HAP-1 (cell line): ENCODE results near the gene ASS1.

Experiments used
- DNase-seq, 2 experiments: peaks; one replicate each; pipeline ENCODE4 v3.0.0-alpha.2; 2016 to 2020; ENCODE audit warnings: low spot score in 2 of 2
- H3K27me3 ChIP-seq: fragments of 250-450 bp; sonication (Bioruptor Pico); 2 replicates; pipeline ENCODE4 v1.5.1; 2020; ENCODE audit warnings: low read depth, mild to moderate bottlenecking, moderate library complexity
- H3K36me3 ChIP-seq: fragments of 250-450 bp; sonication (Bioruptor Pico); replicated peaks from 2 replicates; pipeline ENCODE4 v1.5.1; 2020; ENCODE audit warnings: mild to moderate bottlenecking
- H3K4me1 ChIP-seq: fragments of 250-450 bp; sonication (Bioruptor Pico); 2 replicates; pipeline ENCODE4 v1.5.1; 2020; ENCODE audit warnings: mild to moderate bottlenecking
- H3K4me3 ChIP-seq: fragments of 250-450 bp; sonication (Bioruptor Pico); 2 replicates; pipeline ENCODE4 v1.5.1; 2020; ENCODE audit warnings: mild to moderate bottlenecking, moderate library complexity
- H3K9me3 ChIP-seq: fragments of 250-450 bp; sonication (Bioruptor Pico); 2 replicates; pipeline ENCODE4 v1.5.1; 2020; ENCODE audit warnings: mild to moderate bottlenecking, moderate library complexity
- in situ Hi-C: fragments of 300-500 bp; cut with MboI; formaldehyde crosslinking; loops from 3 replicates; pipeline ENCODE4 v1.14.3; 2020; ENCODE audit warnings: low sequenced_read_pairs, inconsistent platforms, mixed read lengths

ASS1 gene

DNA sequence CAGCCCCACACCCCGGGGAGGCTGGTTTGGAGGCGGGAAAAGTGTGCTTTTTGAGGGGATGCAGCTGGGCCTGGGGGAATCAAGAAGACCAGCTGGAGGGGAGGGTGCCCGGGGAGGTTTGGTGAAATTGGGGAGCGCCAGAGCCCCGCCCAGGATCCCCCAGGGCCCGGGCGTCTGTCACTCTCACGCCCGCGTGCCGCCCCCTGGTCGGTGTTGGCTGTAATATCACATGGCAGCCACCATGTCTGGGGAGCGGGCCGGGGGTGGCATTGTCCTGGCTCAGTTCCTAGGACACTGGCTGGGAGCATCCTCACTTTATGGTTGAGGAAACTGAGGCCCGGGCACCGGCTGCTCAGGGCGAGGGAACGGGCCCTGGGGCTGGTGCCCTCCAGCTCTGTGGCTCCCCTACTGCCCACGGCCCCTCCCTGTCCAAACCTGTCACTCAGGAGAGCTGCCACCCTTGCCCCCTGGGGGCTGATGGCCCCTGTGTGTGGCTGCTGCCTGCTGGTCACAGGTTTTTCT is 27.5 kb downstream of the ASS1 start:
- no peak overlapping the region for H3K4me3 ChIP-seq
- no peak for DNase-seq
- in situ Hi-C loops, result no loop called here
- H3K36me3 ChIP-seq, result no peaks in the 10 kb centered on the region
- no peaks in the 10 kb centered on the region for H3K4me1 ChIP-seq
- H3K27me3 ChIP-seq, result no peaks in the 10 kb centered on the region
- H3K9me3 ChIP-seq, result no peaks in the 10 kb centered on the region

DNA sequence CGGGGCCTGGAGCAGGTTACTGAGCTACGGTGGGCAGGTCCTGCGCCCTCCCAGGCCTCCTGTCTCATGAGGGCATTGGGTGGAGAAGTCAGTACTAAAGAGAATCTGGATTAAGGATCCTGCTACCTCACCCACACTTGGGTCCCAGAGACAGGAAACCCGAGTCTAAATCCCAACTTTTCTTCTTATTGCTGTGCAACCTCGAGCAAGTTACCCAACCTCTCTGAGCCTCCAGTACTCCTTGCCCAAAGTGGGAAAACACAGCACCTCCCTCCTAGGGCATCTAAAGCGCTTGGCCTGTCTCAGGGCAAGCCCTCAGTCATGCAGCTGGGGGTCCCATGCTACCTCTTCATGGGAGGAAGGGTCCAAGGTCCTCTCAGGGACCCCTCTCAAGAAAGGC is 28.2 kb downstream of the ASS1 start:
- Histone ChIP-seq H3K27me3 (no peaks in the 10 kb centered on the region), H3K36me3 (no peaks in the 10 kb centered on the region), H3K4me1 (no peaks in the 10 kb centered on the region), H3K9me3 (no peaks in the 10 kb centered on the region), H3K4me3 (no peak overlapping the region)
- in situ Hi-C loops, result no loop called here
- no peak for DNase-seq

DNA sequence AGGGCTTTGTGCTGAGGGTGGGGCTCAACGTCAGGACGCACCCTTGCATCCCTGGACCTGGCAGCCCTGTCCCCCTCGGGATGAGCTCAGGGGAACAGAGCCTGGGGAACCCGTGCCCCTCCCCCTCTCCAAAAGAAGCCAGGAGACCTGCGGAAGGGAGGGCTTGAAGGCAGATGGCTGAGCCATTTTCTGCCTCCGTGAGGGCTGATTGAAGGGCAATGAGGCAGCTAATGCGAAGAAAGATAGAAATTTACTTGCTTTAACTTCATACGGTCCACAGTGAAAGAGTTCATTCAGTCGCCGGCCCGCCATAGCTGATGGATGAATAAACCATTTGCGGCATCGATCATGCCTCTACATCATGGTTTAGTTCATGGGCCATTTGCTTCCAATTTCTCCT is 28.8 kb downstream of the ASS1 start:
- Histone ChIP-seq H3K4me3 (no peak overlapping the region), H3K27me3 (no peaks in the 10 kb centered on the region), H3K4me1 (no peaks in the 10 kb centered on the region), H3K36me3 (no peaks in the 10 kb centered on the region), H3K9me3 (no peaks in the 10 kb centered on the region)
- in situ Hi-C loops, result no loop called here
- no peak for DNase-seq

DNA sequence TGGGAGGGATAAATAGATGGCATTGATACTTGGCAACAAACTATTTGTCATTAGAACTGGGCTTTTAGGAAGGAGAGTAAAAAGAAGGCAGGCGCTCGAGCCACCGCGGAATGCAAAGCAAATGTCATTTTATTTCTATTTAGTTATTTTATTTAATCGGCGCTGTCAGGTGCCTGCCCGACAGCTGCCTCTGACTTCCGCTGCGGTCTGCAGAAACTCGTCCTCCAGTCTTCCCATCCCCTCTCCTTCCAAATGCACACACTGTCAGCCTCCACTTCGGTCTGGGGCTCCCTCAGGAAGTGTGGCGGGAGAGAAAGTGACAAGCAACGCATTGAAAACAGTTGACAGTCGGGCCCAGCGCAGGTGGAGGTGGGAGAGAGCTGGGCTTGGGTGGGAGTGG is 29.3 kb downstream of the ASS1 start:
- Histone ChIP-seq H3K4me3 (no peak overlapping the region), H3K9me3 (no peaks in the 10 kb centered on the region), H3K4me1 (no peaks in the 10 kb centered on the region), H3K36me3 (no peaks in the 10 kb centered on the region), H3K27me3 (no peaks in the 10 kb centered on the region)
- in situ Hi-C loops, result no loop called here
- no peak for DNase-seq

DNA sequence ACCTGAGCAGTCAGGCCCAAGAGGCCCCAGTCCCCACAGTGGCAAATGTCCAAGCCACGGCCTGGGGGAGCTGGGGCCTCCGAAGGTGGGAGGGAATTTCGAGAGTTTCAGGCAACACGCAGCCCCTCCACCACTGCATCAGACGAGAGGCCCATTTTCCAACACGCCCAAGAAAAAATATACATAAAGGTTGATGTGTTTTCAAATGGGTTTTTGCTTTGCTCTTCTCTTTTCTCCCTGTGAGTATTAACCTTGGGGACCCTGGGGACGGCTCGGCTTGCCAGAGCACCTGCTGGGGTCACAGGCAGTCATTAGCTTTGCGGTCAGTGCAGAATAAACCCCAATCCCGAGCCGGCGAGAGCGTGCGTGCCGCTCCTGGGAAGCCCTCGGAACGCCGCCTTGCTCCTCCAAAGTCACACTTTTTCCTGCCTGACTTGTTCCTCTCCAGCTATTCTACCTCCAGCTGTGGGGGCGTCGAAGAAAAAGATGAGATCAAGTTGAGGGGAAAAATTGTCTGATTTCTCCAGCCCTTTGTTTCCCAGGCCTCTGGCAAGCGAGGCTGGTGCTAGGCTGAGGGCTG is 31.5 kb downstream of the ASS1 start:
- Histone ChIP-seq H3K4me1 (no peaks in the 10 kb centered on the region), H3K9me3 (no peaks in the 10 kb centered on the region), H3K4me3 (no peak overlapping the region), H3K36me3 (peaks cover 3% of the 10 kb centered on the region; the same call in 1 of the 2 replicates), H3K27me3 (no peaks in the 10 kb centered on the region)
- DNase-seq, result no peak
- in situ Hi-C loops, result no loop called here

DNA sequence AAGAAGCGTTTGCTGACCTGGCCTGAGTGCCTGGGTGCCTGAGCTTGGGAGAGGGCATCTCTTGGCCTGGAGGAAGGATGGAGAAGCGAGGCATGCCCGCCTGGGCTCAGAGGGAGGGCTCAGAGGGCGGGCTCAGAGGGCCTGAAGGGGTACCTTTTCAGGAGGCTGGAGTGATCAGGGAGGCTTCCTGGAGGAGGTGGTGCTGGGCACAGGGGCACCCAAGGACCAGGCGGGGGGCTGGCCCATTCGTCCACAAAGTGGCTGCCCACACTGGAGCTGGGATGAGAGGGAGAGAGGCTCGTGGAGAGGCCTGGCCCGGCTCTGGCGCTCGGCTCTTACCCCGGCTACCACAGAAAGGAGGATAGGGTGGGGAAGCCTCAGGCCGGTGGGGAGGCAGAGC is 32.8 kb downstream of the ASS1 start:
- in situ Hi-C loops, result no loop called here
- H3K36me3 ChIP-seq, result peaks cover 3% of the 10 kb centered on the region; the same call in 1 of the 2 replicates

DNA sequence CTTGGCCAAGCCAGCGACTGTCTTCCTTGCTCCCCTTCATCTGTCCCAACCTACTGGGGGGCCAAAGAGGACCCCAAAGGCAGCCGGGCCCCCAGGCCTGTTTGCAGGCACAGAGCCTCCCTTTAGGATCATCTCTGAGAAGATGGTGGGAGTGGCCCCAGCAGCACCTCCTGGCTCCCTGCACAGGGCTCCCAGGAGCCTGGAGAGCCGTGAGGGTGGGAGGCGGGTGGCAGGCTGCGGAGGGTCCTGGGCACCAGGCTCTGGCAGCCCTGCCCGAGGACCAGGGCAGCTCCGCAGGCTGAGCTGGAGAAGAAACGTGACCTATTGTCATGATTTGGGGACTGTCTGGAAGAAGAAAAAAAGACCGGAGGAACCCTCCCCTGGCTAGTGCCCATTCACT is 33.4 kb downstream of the ASS1 start:
- peaks cover 3% of the 10 kb centered on the region; the same call in 1 of the 2 replicates for H3K36me3 ChIP-seq
- no peaks in the 10 kb centered on the region for H3K27me3 ChIP-seq
- no peaks in the 10 kb centered on the region for H3K9me3 ChIP-seq
- no peaks in the 10 kb centered on the region for H3K4me1 ChIP-seq
- no peak overlapping the region for H3K4me3 ChIP-seq
- DNase-seq, result no peak
- in situ Hi-C loops, result no loop called here

More for the DNA sequence above, 32.8 kb downstream of the ASS1 start:
- H3K9me3 ChIP-seq, result no peaks in the 10 kb centered on the region
- no peaks in the 10 kb centered on the region for H3K27me3 ChIP-seq
- no peak overlapping the region for H3K4me3 ChIP-seq
- H3K4me1 ChIP-seq, result no peaks in the 10 kb centered on the region
- DNase-seq, result no peak

DNA sequence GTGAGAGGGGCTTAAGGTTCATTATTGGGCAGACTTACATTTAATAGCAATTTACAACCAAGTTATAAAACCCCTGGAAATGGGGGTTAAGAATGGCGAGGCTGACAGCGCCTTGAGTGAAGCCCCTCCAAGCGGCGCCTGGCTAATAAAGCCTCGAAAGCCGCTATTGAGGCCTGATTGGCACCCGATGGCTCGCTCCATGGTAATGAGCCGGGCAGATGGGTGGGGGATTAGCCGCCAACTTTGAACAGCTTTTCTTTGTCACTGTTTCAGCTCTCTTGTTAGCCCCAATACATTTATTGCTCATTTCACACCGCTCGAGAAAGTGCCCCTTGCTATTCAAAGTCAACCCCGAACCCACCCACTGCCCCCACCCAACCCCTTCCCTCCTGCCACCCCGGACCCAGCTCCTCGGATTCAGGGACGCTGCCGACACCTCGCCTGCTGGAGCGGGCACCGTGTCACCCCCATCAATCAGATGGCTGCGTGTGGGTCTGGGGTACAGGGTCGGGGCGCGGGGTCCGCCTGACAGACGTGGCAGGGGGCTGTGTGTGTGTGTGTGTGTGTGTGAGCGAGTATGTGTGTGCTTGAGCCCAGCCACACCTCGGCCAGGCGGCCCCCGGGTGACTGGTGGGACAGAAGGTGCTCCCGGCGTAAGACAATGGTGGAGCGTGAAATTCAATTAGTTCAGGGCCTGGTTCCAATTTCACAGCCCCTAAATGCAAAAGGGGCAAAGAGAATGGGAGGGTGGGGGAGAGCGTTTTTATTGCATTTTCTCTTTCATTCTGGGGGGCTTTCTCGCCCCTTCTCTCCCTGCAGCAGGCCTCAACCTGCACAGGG is 34.2 kb downstream of the ASS1 start:
- Histone ChIP-seq H3K9me3 (no peaks in the 10 kb centered on the region), H3K27me3 (no peaks in the 10 kb centered on the region), H3K4me3 (no peak overlapping the region), H3K4me1 (no peaks in the 10 kb centered on the region), H3K36me3 (peaks cover 3% of the 10 kb centered on the region; the same call in 1 of the 2 replicates)
- in situ Hi-C loops, result no loop called here
- DNase-seq, result no peak

DNA sequence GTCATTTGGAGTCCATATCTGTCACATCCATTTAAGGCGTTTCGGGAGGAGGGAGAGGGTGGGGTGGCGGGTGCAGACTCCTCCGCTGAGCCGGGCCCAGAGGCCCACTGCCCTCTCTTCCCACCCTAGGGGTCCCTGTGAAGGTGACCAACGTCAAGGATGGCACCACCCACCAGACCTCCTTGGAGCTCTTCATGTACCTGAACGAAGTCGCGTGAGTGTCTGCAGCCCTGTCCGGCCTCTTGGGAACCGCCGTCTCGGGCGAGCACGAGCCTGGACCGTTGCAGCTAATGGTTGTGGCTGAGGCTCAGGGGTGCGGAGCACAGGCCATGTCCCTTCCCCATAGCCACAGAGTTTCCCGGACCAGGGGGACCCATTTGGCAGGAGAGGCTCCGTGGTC is 34.8 kb downstream of the ASS1 start:
- DNase-seq, result no peak
- no peaks in the 10 kb centered on the region for H3K9me3 ChIP-seq
- no peaks in the 10 kb centered on the region for H3K27me3 ChIP-seq
- H3K4me3 ChIP-seq, result no peak overlapping the region
- in situ Hi-C loops, result no loop called here
- H3K4me1 ChIP-seq, result no peaks in the 10 kb centered on the region
- peaks cover 3% of the 10 kb centered on the region; the same call in 1 of the 2 replicates for H3K36me3 ChIP-seq

DNA sequence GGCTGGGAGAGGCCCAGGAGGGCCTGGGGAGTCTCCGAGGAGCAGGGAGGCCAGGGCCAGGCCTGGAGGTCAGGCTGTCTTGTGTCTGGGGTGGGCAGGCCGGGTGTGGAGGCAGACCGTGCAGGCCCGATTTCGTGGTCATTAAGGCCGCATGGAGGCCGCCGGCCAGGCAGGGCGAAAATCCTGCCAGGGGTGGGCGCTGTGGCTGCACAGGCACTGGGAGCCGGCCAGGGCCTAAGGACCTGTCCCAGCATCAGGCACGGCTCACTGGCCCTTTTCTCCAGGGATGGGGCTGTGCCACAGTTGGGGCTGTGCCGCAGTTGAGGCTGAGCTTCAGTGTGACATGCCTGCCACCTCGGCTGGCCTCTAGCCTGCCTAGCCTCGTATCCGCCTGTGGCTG is 35.9 kb downstream of the ASS1 start:
- DNase-seq, result no peak
- in situ Hi-C loops, result no loop called here
- no peak overlapping the region for H3K4me3 ChIP-seq

DNA sequence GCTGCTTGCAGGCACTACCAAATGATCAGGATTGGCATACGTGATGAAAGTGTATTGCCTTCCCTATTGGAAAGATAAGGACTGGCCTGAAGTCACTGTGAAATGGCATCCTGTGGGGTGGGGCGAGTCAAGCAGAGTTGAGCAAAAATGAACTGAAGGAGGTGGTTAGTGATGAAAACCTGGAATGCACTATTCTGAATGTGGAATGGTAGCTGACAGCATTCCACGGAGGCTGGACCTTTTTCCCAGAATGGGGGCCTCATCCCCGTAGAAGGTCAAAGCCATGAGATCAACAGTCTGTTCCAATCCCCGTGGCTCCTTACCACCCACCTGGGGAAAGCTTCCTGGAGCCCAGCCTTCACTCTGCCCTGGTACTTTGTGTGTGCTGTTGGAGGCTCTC is 37.7 kb downstream of the ASS1 start:
- DNase-seq, result no peak
- Histone ChIP-seq H3K4me3 (no peak overlapping the region), H3K9me3 (no peaks in the 10 kb centered on the region), H3K27me3 (no peaks in the 10 kb centered on the region), H3K4me1 (no peaks in the 10 kb centered on the region), H3K36me3 (peaks cover 3% of the 10 kb centered on the region; the same call in 1 of the 2 replicates)
- in situ Hi-C loops, result no loop called here

More for the DNA sequence above, 35.9 kb downstream of the ASS1 start:
- H3K9me3 ChIP-seq, result no peaks in the 10 kb centered on the region
- H3K4me1 ChIP-seq, result no peaks in the 10 kb centered on the region
- peaks cover 3% of the 10 kb centered on the region; the same call in 1 of the 2 replicates for H3K36me3 ChIP-seq
- H3K27me3 ChIP-seq, result no peaks in the 10 kb centered on the region

DNA sequence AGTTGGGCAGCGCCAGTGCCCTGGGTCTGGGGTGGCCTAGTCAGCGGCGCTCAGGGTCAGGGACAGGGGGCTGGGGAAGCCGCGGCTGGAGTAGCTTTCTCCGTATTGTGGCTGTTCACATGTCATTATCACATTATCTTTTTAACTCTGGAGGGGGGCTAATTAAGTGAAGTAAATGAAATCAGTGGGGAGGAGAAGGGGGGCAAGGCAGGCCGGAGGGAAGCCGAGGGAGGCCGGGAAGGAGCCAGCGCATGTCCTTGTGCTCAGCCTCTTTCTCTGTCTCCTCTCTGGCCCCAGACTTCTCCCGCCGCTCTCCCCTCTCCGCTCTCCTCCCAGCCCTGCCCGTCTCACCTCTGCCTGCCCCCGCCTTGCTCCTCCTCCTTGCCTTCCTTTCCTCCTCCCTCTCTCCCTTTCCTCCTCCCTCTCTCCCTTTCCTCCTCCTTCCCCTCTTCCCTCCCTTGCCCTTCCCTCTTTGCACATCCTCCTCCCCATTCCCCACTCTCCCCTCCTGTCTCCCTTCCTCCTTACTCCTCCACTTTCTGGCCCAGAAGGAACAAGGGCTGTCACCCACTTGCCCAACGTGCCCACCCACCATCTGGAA is 38.7 kb downstream of the ASS1 start:
- Histone ChIP-seq H3K9me3 (no peaks in the 10 kb centered on the region), H3K4me1 (no peaks in the 10 kb centered on the region), H3K4me3 (no peak overlapping the region), H3K27me3 (no peaks in the 10 kb centered on the region), H3K36me3 (peaks cover 3% of the 10 kb centered on the region; the same call in 1 of the 2 replicates)
- DNase-seq, result no peak
- in situ Hi-C loops, result no loop called here

DNA sequence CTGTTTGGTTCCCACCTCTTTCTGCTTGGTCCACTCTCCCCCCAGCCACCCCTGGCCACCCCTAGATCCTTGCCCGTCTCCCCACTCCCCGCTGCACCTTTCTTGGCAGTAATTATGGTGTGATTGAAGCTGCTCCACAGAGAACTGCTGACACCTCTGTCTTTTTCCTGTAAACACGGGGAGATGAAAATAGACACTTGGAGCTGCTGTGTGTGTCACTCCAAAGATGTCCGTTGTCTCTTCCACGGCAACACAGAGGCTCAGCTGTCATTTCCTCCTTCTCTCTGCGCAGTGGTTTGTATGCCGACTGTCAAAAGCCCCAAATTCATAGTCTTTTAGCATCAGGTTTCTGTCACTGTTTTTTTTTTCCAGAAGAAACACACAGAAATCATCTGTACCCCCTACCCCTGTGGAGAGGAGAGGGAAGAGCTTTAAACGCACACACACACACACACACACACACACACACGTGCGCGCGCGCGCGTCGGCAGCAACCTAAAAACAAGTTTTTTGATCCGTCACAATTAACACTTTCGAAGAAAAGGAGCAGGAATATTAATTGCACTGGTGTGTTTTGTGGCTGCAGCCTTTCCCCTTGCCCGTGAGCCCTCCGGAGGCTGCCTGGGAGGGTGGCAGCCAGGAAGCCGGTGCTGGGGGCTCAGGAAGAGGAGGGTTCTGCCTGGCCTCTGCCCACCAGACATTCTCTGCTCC is 39.8 kb downstream of the ASS1 start:
- H3K9me3 ChIP-seq, result no peaks in the 10 kb centered on the region
- H3K4me1 ChIP-seq, result no peaks in the 10 kb centered on the region
- H3K4me3 ChIP-seq, result no peak overlapping the region
- H3K36me3 ChIP-seq, result peaks cover 3% of the 10 kb centered on the region; the same call in 1 of the 2 replicates
- DNase-seq, result no peak
- H3K27me3 ChIP-seq, result no peaks in the 10 kb centered on the region
- in situ Hi-C loops, result no loop called here
